GM18909 (cell line): ENCODE measurements around the gene UBTD1.
"Not testable (repeated sequence)": the region's sequence is repeated elsewhere in the genome, so short reads cannot be mapped to it uniquely, and the experiment has no call there.

ENCODE experiments used
- ATAC-seq: cut with Tn5 transposase; IDR thresholded peaks from one replicate; pipeline ENCODE4 v1.9.1; 2021; ENCODE audit warnings: mild to moderate bottlenecking; ENCODE audit not compliant: unreplicated experiment, poor library complexity

Gene UBTD1, protein sequence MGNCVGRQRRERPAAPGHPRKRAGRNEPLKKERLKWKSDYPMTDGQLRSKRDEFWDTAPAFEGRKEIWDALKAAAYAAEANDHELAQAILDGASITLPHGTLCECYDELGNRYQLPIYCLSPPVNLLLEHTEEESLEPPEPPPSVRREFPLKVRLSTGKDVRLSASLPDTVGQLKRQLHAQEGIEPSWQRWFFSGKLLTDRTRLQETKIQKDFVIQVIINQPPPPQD

DNA sequence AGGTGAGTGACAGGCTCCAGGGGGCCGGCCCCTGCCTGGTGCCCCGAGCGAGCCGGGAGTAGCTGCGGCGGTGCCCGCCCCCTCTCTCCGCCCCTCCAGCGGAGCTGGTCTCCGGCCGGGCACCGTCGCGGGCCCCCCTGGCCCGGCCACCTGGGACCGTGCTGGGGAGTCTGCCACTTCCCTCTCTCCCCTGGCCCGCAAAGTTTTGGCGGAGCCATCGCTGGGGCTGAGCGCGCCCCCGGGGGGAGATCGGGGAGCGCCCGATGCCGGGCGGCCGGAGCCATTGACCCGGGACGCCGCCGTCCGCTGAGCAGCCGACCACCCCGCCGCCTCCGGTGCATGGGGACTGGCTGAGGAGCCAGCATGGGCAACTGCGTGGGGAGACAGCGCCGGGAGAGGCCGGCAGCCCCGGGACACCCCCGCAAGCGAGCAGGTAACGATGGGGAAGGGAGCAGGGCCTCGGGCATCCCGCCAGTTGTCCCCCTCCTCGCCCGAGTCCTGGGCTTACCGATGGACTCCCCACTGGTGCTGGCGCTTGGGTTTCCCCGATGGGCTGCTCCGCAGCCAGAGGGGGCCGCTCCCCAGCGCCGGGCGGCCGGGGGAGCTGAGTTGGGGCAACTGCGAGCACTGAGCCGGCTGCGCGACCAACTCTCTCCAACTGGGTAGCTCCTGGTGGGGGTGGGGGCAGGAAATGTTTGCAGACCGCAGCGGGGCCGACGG lies at the start of gene UBTD1:
TSS of gene UBTD1 (plus strand) at position 84 of the 720 bp plus-strand sequence. CDS start at position 364, 280 bp downstream.
- ATAC-seq, result no peak

DNA sequence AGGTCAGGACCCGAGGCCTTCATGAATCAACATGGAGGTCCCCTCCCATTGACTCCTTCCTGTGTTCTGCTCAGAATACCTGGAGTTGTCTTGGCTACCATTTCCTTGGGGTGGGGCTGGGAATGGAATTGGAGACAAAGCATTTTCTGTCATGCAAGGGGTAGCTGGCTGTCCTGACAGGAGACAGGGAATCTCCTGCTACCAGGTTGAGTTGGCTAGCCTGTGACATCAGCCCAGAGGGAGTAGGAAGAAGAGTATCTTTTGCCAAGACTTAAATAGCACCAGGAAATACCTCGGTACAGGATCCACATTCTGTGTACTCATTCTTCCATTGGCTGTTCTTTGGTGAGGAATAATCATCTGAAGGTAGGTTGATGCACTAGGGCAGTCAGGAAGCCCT lies 47.9 kb upstream of the UBTD1 start:
- ATAC-seq, result no peak

DNA sequence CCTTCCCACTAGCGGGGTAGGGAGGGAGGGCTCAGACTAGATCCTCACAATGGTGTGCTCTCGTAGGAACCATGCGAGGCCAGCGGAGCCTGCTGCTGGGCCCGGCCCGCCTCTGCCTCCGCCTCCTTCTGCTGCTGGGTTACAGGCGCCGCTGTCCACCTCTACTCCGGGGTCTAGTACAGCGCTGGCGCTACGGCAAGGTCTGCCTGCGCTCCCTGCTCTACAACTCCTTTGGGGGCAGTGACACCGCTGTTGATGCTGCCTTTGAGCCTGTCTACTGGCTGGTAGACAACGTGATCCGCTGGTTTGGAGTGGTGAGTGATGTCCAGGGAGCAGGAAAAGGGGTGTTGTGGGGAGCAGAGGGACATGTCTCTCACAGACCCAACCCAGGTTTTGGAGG lies 47.1 kb upstream of the UBTD1 start:
- no peak for ATAC-seq

DNA sequence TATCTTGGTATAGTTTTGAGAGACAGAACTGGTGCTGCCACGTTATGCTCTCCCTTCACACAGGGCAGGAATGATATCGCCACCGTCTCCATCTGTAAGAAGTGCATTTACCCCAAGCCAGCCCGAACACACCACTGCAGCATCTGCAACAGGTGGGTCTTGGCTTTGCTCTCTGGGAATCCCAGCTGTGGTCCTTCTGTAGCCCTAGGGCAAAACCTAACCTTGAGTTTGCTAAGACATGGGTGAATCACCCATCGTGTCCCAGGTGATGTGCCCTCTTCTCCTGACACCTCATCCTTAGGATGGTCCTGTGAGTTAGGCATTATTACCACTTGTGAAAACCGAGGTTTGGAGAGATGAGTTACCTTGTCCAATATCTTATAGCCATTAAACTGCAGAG lies 46.4 kb upstream of the UBTD1 start:
- ATAC-seq, result no peak

DNA sequence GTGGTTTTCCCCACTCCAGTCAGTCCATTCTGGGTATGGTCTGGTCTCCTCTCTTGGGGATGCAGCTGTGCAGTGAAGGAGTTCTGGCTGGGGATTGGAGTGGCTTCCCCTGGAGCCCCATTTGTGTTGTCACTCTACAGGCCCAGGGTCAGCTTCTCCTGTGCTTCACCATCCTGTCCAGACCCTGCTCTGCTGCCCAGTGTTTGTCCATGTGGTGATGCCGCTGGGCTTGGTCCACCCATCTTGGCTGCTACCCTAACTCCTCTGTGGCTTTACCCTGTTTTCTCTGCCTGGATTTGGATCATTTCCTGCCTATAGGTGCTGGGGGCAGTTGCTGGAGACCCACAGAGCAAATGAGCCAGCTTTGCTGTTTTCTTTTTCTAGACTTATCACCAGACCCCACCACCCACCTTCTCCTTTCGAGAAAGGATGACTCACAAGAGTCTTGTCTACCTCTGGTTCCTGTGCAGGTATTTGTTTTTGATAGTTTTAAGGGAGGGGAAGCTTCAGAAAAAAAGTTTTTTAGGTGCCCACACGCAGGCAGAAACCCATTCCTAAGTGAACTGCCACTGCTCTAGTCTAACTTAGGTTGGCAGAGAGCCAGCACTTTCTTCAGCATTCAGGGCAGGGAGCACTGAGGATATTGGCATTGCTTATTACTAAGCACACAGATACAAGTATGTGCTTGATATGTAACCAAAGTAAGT lies 44.2 kb upstream of the UBTD1 start:
- ATAC-seq, result no peak

DNA sequence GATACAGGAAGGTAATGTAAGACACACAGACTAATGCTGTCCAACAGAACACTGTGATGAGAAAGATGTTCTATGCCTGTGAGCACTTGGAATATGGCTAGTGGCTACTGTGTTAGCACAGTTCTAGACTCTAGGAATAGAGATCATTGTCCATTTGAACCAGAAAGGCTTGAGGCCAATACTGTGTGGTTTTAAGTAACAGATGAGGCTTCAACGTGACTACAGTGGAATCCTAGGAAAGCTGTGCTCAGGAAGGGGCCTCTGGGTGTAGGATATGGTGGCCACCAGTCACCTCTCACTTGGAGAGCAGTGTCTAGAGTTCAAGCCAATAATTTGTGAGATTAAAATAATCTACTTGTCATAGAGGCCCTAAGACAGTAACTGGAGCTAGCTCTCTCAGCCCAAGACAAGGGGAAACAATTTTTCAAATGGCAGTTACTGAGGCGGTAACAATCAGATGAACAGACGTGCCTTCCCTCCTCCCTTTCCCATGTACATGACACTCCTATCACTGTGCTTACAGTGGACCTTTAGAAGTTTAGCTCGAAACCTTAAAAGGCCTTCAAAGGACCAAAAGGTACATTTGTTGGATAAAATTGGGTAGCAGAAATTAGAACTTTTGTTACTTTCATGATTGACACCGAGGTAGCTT lies 42.6 kb upstream of the UBTD1 start:
- no peak for ATAC-seq

DNA sequence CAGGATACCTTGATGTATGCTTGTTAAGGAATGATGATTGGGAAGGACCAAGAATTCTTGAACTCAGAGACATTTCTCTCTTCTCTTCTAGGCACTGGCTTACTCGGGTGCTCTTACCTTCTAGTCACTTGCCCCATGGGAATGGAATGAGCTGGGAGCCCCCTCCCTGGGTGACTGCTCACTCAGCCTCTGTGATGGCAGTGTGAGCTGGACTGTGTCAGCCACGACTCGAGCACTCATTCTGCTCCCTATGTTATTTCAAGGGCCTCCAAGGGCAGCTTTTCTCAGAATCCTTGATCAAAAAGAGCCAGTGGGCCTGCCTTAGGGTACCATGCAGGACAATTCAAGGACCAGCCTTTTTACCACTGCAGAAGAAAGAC lies 42.0 kb upstream of the UBTD1 start:
- no peak for ATAC-seq

DNA sequence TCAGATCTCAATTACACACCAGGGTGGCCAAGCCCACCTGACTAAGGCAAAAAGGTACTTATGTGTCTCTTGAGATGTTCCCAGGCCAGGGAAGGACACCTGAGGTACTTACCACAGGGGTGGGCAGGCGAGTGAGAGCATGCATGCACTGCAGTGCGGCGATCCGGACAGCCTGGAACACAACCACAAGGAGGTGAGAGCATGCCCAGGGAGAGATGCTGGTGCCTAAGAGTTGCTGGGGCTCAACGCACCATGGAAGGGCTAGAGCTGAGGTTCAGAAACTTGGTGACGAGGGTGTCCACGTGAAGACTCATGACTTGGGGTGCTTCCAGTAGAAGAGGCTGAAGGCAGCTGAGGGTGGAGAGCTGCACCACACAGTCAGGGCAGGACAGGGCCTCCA lies 39.6 kb upstream of the UBTD1 start:
- ATAC-seq, result no peak

DNA sequence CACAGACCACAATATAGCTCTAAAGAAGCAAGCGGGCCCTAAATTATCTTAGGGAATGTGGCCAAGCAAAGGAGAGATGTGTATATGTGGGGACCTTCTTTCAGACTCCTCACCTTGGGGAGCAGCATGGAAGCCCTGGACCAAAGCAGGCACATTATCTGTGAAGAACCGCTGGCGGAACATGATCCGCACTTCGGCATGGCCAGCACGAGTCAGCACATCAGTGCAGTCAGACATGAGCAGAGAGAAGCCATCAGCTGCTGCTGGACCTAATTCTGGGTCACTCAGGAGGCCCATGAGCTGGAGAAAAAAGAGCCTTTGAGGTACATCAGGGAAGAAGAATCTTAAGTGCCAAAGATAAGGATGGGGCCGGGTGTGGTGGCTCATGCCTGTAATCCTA lies 38.8 kb upstream of the UBTD1 start:
- no peak for ATAC-seq

DNA sequence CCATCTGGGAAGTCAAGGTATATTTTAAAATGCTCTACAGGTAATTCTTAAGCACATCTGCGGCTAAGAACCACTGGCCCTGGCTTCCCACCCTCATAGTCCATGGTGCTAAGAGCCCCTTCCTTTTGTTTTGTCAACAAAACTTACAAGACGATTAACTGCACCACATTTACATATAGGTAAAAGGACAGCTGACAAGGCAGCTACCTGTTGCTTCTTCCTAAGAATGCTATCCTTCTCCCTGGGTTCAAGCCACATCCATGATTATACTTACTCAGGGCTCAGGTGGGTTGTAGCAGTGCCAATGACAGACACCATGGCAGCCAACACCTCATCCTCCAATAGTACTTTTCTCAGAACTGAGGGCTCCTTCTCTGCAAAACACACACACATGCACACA lies 36.4 kb upstream of the UBTD1 start:
- no peak for ATAC-seq

DNA sequence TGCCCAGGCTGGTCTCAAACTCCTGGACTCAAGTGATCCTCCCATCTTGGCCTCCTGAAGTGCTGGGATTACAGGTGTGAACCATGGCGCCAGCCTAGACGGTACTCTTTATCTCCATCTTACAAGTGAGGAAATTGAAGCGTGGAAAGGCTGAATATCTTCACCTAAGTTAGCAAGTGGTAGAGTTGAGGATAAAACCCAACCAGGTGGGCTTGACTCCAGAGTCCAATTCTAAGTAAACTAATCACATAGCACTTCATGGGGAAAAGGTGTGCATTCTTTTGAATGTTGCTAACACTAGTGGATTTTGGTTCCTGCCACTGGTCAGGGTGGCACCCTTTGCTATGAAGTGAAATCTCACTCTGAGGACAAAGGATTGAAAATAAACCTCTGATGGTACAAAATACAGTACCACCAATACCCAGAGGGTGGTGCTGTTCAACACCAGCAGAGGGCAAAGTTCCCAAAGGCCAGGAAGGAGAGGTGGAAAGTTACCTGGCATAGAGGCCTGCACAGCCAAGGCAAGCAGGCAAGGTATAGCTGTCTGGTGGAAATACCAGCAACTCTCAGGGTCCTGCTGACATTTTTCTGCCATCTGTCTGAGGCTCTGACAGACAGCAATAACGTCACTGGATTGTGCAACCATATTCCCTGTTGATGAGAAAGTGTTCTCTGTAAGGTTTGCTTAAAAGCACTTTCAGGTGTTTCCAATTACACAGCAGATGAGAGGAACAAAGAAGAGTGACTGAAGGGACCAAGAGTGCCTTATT lies 35.2 kb upstream of the UBTD1 start:
- no peak for ATAC-seq

DNA sequence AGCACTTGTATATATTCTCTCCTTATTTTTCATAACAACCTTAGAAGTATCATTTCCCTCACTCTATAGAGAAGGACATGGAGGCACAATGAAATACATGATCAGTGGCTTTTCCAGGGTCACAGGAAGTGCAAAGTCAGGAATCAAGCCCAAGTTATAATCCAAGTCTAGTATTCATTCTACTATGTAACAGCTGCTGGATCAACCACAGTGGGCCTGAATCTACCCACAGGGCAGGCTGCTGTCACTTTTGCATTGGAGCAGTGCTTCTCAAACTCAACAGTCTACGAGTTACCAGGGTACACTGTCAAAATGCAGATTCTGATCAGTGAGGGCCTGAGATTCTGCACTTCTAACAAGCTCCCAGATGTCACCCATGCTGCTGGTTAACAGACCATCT lies 34.5 kb upstream of the UBTD1 start:
- no peak for ATAC-seq

DNA sequence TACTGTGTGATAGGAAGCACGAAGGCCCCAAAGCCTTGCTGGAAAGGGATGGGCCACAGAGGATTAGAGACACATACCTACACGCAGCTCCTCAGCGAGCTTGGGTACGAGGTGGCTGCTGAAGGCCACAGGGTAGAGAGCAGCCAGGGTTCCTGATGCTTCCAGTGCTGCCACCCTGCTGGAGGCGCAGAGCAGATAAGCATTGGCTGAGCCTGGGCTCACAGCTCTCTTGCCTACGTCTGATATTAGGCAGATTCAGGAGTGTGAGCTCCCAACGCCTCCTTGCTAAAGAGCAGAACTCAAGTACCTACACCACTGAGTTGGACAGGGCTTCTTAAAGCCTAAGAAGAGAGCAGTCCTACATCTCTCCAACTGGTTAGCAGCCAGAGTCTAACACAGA lies 32.7 kb upstream of the UBTD1 start:
- no peak for ATAC-seq

DNA sequence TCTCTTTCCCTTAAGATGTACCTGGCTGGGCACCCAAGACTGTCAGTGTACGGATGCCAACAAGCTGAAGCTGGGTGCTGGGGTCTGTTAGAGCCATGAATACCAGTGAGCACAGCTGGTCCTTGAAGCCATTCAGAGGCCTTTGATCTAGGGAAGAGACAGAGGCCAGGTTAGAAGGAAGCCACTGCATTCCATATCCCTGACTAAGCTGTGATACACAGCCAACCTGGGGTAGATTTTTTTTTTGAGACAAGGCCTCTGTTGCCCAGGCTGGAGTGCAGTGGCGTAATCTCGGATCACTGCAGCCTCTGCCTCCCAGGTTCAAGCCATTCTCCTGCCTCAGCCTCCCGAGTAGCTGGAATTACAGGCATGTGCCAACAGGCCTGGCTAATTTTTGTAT lies 32.0 kb upstream of the UBTD1 start:
- ATAC-seq, result no peak

DNA sequence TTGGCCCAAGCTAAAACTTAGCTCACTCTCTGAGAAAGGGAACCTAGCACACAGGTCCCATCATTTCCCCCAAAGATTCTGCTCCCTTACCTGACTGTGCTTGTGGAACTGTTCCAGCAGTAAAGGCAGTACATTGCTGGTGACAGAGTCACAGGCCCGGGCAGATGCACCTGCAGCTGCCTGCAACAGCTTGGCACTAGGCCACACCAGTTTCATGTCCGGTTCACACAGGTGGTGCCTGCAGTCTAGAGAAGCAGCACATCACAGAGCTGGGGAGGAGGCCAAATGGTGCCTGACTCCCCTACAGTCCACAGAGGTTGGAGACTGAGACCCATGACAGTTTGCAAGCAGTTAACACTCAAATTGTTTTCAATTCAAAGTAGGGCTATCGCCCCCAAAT lies 30.6 kb upstream of the UBTD1 start:
- ATAC-seq, result no peak

DNA sequence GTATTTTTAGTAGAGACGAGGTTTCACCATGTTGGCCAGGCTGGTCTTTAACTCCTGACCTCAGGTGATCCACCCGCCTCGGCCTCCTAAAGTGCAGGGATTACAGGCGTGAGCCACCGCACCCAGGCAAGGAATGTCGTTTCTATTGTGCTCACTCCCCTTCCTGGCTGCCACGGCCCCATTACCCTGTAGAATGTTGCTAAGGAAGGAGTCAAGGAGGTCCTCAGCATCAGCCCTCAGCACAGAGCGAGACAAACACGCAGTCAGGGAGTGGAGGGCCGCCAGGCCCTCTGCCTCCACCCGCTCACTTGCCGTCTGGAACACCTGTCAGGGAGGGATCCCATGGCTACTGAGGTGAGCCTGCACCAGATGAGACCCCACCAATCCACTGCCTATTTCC lies 29.9 kb upstream of the UBTD1 start:
- ATAC-seq, result not testable (repeated sequence)

DNA sequence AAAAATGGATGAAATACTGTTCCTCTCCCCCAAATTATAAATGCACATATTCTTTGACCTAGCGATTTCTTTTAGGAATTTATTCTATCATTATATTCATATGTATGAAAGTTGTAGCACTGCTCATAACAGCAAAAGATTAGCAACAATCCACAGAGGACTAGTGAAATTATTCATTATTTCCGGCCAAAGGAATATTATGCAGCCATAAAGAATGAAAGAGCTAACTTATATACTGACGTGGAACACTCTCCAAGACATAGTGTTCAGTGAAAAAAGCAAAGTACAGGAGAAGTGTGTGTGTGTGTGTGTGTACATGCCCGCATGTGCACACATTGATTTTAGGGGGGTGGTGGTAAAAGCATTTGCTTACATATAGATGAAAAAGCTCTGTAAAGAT lies 23.8 kb upstream of the UBTD1 start:
- ATAC-seq, result no peak

DNA sequence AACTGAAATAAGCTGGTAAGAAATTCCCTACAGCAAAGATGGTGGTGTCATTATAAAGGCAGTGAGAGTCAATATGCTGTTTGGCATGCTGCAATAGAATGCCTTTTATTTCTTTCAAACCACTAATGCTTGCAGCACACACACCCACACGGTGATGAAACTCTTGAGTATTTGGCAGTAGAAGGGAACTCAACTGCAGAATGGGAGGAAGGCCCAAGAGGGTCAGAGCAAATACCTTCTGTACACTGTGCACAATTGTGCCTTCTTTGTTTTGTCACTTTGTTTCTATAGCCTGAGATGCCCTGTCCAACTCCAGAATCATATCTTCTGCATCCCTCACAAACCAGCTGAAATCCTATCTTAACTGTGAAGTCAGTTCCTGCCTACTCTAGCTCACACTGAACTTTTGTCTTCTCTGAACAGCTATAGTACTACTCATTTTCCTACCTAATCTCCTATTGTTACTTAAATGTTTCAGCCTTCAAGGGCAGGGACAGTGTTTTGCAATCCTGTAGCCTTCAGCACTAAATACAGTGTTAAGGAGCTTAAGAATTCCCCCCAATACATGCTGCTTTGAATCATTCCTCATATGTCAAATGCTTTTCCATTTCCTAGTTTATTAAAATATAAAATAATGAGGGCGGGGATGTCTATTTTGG lies 22.7 kb upstream of the UBTD1 start:
- no peak for ATAC-seq

DNA sequence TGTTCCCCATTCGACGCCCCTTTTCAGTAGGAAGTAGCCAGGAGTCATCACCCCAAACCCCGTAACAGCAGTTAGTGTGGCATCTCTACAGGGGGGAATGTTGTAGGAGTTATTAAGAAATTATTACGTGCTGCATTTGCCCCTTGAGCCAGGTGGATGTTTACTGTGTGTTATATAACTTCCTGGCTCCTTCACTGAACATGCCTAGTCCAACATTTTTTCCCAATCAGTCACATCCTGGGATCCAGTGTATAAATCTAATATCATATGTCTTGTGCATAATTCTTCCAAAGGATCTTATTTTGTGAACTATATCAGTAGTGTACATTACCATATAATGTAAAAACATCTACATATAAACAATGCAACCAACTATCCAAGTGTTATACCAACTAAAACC lies 19.3 kb upstream of the UBTD1 start:
- not testable (repeated sequence) for ATAC-seq

DNA sequence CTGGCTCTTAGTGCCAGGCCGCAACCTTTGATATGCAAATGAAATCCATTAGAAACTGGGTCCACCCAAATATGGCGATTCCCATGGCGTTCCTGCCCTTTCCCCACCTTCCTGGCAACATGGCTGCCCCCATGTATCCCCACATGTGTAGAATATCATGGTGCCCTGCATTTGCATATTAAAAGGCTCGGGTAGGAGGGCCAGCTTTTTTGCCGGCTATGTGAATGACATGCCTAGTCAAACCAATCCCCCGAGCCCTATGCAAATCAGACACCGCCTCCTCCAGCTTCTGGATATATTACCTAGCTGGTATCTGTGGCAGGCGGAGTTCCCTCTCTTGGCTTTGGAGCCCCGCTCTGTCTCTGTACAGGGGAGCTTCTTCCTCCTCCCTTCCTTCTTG lies 18.8 kb upstream of the UBTD1 start:
- ATAC-seq, result no peak
